HepG2 (cell line): ENCODE data around the gene ZNF740. TPM values are rescaled to one million over a fixed set of nuclear protein-coding genes. Genes with fewer than 3 reads are reported as not detected.
A peak's percentile ranks its signal among the peaks of the same experiment; 100 is the strongest.

Experiments
- ATAC-seq: fragments of 200-7000 bp; cut with Tn5 transposase; 3 replicates; pipeline ENCODE4 v1.9.1; 2020; ENCODE audit warnings: mild to moderate bottlenecking, moderate library complexity
- BruUV-seq: library from RNA; stranded (reverse); fragments of 400-500 nt; replicated peaks from 2 replicates; lab custom pipeline; 2021; lab: Mats Ljungman, UMichigan
- CTCF ChIA-PET: fragments of 300-600 bp; formaldehyde crosslinking; extraction: SDS; loops from one replicate; lab custom pipeline; 2021; ENCODE audit warnings: low total read pairs, inconsistent platforms, low intra/inter-chr PET ratio; lab: Yijun Ruan, JAX
- POLR2A ChIA-PET: fragments of 350-600 bp; sonication (Branson Sonifier 250); formaldehyde crosslinking; loops from one replicate; lab custom pipeline; 2020; ENCODE audit warnings: antibody characterized with exemption, inconsistent platforms; lab: Yijun Ruan, JAX
- DNase-seq: peaks from one replicate; pipeline ENCODE4 v3.0.0-alpha.2; 2015; ENCODE audit warnings: low spot score
- FAIRE-seq: peaks from 3 replicates; lab custom pipeline; 2011; peaks lifted over from hg19 to GRCh38; lab: Jason Lieb, UNC
- H2AFZ ChIP-seq: one replicate; pipeline ENCODE4 v1.6.1; 2011; ENCODE audit warnings: low read length, inconsistent platforms
- H3K27ac ChIP-seq: fragments of 300-600 bp; 3 replicates; pipeline ENCODE4 v1.8.0; 2011; ENCODE audit warnings: mixed run types, mild to moderate bottlenecking, mixed read lengths, low read length, inconsistent platforms; ENCODE audit not compliant: insufficient read depth; ENCODE audit errors: extremely low read length
- H3K27me3 ChIP-seq, 2 experiments: fragments of 200-600 bp in 1 of 2; 2 replicates in 1 of 2; 3 replicates in 1 of 2; pipeline versions ENCODE4 v1.6.0 to v1.8.0; 2011; ENCODE audit warnings: low read length in 2 of 2, mild to moderate bottlenecking in 2 of 2, moderate library complexity in 2 of 2, inconsistent platforms in 1 of 2; ENCODE audit not compliant: insufficient read depth in 2 of 2, control insufficient read depth in 1 of 2
- H3K36me3 ChIP-seq, 2 experiments: fragments of 200-600 bp in 1 of 2; replicated peaks in 1 of 2; 2 replicates in 1 of 2; 3 replicates in 1 of 2; pipeline versions ENCODE4 v1.5.1 to v1.8.0; 2011; ENCODE audit warnings: low read length in 2 of 2, inconsistent platforms in 1 of 2; ENCODE audit not compliant: insufficient read depth in 2 of 2, control insufficient read depth in 1 of 2
- H3K4me1 ChIP-seq: 2 replicates; pipeline ENCODE4 v1.5.1; 2012; ENCODE audit warnings: low read length, inconsistent platforms; ENCODE audit not compliant: insufficient read depth
- H3K4me2 ChIP-seq: 2 replicates; pipeline ENCODE4 v1.6.0; 2011; ENCODE audit warnings: low read depth, low read length, inconsistent platforms
- H3K4me3 ChIP-seq, 3 experiments: fragments of 200-600 bp in 1 of 3; sonication (generic), shearing (Covaris generic) in 1 of 3; replicated peaks in 1 of 3; 2 replicates each; pipeline ENCODE4 v1.5.1; 2011 to 2016; ENCODE audit warnings: low read length in 3 of 3, inconsistent platforms in 2 of 3, low read depth in 2 of 3, mild to moderate bottlenecking in 2 of 3, control low read depth in 1 of 3, mixed read lengths in 1 of 3; ENCODE audit not compliant: insufficient read depth in 1 of 3
- H3K79me2 ChIP-seq: one replicate; pipeline ENCODE4 v1.6.1; 2011; ENCODE audit warnings: low read length, inconsistent platforms; ENCODE audit not compliant: insufficient read depth
- H3K9ac ChIP-seq: 2 replicates; pipeline ENCODE4 v1.6.0; 2011; ENCODE audit warnings: mild to moderate bottlenecking, low read depth, low read length, inconsistent platforms; ENCODE audit not compliant: insufficient read depth
- H3K9me3 ChIP-seq: 2 replicates; pipeline ENCODE4 v1.5.1; 2012; ENCODE audit warnings: mild to moderate bottlenecking, low read length
- H4K20me1 ChIP-seq: 2 replicates; pipeline ENCODE4 v1.6.0; 2011; ENCODE audit warnings: inconsistent platforms, mild to moderate bottlenecking, low read length, moderate library complexity; ENCODE audit not compliant: insufficient read depth
- CBX2 ChIP-seq, 2 experiments: fragments of 200-600 bp in 1 of 2; sonication (generic); formaldehyde crosslinking in 1 of 2; IDR thresholded peaks; 2 replicates each; pipeline versions ENCODE4 v1.7.0 to v1.8.1; 2018 to 2022; ENCODE audit warnings: low read depth in 2 of 2, low read length in 1 of 2, mild to moderate bottlenecking in 1 of 2, missing genetic modification reagents in 1 of 2
- DPF2 ChIP-seq: sonication (generic); formaldehyde crosslinking; IDR thresholded peaks from 2 replicates; pipeline ENCODE4 v1.4.0; 2020; ENCODE audit warnings: mild to moderate bottlenecking, low read depth, missing genetic modification reagents, borderline replicate concordance
- GTF2F1 ChIP-seq: fragments of 150-350 bp; IDR thresholded peaks from 2 replicates; pipeline ENCODE4 v1.6.1; 2014; ENCODE audit warnings: low read length
- HOXA9 ChIP-seq: sonication (generic); formaldehyde crosslinking; IDR thresholded peaks from 2 replicates; pipeline ENCODE4 v1.8.1; 2022; ENCODE audit warnings: missing genetic modification reagents, mild to moderate bottlenecking, moderate library complexity, borderline replicate concordance
- KDM6A ChIP-seq: IDR thresholded peaks from 2 replicates; pipeline ENCODE4 v1.6.1; 2016; ENCODE audit warnings: low read depth
- MED8 ChIP-seq: sonication (generic); formaldehyde crosslinking; IDR thresholded peaks from 2 replicates; pipeline ENCODE4 v1.8.1; 2023; ENCODE audit warnings: mild to moderate bottlenecking, missing genetic modification reagents; ENCODE audit not compliant: insufficient replicate concordance
- POLR2A ChIP-seq, 2 experiments: IDR thresholded peaks; 2 replicates each; pipeline ENCODE4 v1.6.1; 2011; ENCODE audit warnings: low read depth in 2 of 2, low read length in 2 of 2, mild to moderate bottlenecking in 1 of 2, moderate library complexity in 1 of 2; ENCODE audit not compliant: insufficient read depth in 1 of 2
- RXRA ChIP-seq: sonication (generic); formaldehyde crosslinking; IDR thresholded peaks from 2 replicates; pipeline ENCODE4 v1.5.1; 2020; ENCODE audit warnings: missing genetic modification reagents
- ZBTB20 ChIP-seq: sonication (generic); formaldehyde crosslinking; IDR thresholded peaks from 2 replicates; pipeline ENCODE4 v1.8.1; 2023; ENCODE audit warnings: missing genetic modification reagents, low read depth, mild to moderate bottlenecking, borderline replicate concordance
- ZBTB3 ChIP-seq: sonication (generic); formaldehyde crosslinking; IDR thresholded peaks from 2 replicates; pipeline ENCODE4 v1.4.0; 2020; ENCODE audit warnings: low read depth, mild to moderate bottlenecking, moderate library complexity, missing genetic modification reagents, borderline replicate concordance
- ZSCAN21 ChIP-seq: sonication (generic); formaldehyde crosslinking; IDR thresholded peaks from 2 replicates; pipeline ENCODE4 v1.8.0; 2022; ENCODE audit warnings: mild to moderate bottlenecking, missing genetic modification reagents, moderate library complexity, borderline replicate concordance
- WGBS: methylation state at CpG from one replicate; pipeline ENCODE4 v1.1.6; 2017; ENCODE audit warnings: low lambda C conversion rate; 5-methylcytosine and 5-hydroxymethylcytosine counted together
- in situ Hi-C: cut with HindIII; loops from 2 replicates; pipeline ENCODE4 v1.10.0; 2017; ENCODE audit warnings: low pct_unique_long_range_greater_than_20kb; ENCODE audit not compliant: extremely low pct_ligation_motif_present
- intact Hi-C: fragments of 100-400 bp; cut with micrococcal nuclease; formaldehyde crosslinking; loops from one replicate; pipeline ENCODE4 v1.10.0; 2022; ENCODE audit not compliant: unreplicated experiment
- polyA plus RNA-seq, 8 experiments: library from polyadenylated mRNA; depleted of rRNA in 3 of 8; stranded (reverse) in 7 of 8; unstranded in 1 of 8; fragments of >200 nt; fragmentation: Illumina TruSeq in 4 of 8; extraction: Trizol in 4 of 8; gene quantifications; 2 replicates each; pipeline versions ENCODE4 v1.2.1 to v1.2.3, GENCODE V29; 2011 to 2016; ENCODE audit warnings: low read depth in 4 of 8, missing spikeins in 1 of 8, mixed read lengths in 1 of 8; ENCODE audit not compliant: insufficient read depth in 1 of 8
- total RNA-seq, 5 experiments: library from RNA; depleted of rRNA; stranded (reverse); fragments of >200 nt; fragmentation: Illumina TruSeq; extraction: Trizol; gene quantifications; 2 replicates each; pipeline ENCODE4 v1.2.3, GENCODE V29; 2016; ENCODE audit warnings: low read depth in 1 of 5
- TF ChIP-seq, protein P1 (sequence below): sonication (generic); formaldehyde crosslinking; IDR thresholded peaks from 2 replicates; pipeline ENCODE4 v1.4.0; 2020; ENCODE audit warnings: missing genetic modification reagents
- TF ChIP-seq, protein P2 (sequence below): IDR thresholded peaks from 2 replicates; pipeline ENCODE4 v1.6.1; 2016; ENCODE audit warnings: low read depth, missing genetic modification reagents, missing compliant biosample characterization
- TF ChIP-seq, protein P3 (sequence below): sonication (generic); formaldehyde crosslinking; IDR thresholded peaks from 2 replicates; pipeline ENCODE4 v1.4.0; 2020; ENCODE audit warnings: mild to moderate bottlenecking, missing genetic modification reagents

ZNF740 gene
- total and polyA plus RNA-seq, 2 of the 13 experiments (the other 11 are each of a cell fraction or from before 2014, with no cell fraction given), result 16.9 to 19.0 TPM

DNA sequence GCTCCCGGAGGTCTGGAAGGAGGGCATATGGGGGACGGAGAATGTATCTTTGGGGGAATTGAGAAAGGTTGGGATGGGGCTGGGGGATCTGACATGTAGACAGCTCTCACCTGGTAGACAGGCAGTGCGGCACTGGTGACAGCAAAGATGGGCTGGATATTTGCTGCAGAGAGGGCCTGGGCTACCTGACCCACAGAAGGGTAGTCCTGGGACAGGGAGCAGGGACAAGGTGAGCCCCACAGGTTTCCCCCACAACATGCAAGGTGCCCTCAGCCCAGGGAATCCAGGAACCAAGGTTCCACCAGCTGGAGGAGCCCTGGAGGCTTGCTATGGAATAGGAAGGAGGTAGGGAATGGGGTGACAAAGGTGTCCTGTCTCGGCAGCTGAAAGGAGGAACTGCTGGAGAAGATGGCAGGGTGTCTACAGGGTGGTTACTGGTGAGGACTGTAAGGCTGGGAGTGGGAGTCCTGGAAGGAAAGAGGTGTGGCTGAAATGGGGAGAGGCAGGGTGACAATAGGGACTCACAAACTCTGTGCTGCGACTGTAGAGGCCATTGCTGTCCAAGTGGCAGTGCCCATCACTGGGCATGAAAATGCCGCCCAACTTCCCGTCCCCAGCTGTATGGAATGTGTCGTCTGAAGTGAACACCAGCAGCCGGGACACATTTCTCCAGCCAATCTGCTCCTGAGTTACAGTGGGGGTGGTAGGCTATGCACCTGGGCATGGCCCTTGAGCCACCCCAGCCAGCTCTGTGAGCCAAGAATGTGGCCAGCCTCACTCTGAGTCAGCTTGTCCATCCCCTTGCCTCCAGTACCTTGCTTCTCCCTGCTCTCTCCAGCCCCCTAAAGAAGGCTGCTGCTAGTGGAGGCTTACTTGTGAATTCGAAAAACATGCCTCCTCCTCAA, 15.2 kb downstream of the ZNF740 start:
- FAIRE-seq, result no peak
- 70% methylated on average over 10 of the region's 10 CpGs for WGBS
- CTCF ChIA-PET, result no interaction called here
- TF ChIP-seq MED8 (CRISPR knock-in tag) (no peak), KDM6A (CRISPR knock-in tag) (no peak), RXRA (no peak), ZBTB3 (CRISPR knock-in tag) (no peak), ZBTB20 (no peak), ZSCAN21 (no peak), HOXA9 (CRISPR knock-in tag) (no peak), DPF2 (CRISPR knock-in tag) (no peak), GTF2F1 (no peak), POLR2A (IDR thresholded peaks at IDR 0.05; ENCODE audit: insufficient read depth in 1 of 2, low read depth in 2 of 2, low read length in 2 of 2) (peak in 1 of 2 experiments; percentile 18; a peak in 1 of 4 replicates), CBX2 (IDR thresholded peaks at IDR 0.05; ENCODE audit: low read depth, low read length) (no peak), CBX2 (CRISPR knock-in tag; IDR thresholded peaks at IDR 0.05; ENCODE audit: low read depth) (no peak)
- TF ChIP-seq, protein P1, sequence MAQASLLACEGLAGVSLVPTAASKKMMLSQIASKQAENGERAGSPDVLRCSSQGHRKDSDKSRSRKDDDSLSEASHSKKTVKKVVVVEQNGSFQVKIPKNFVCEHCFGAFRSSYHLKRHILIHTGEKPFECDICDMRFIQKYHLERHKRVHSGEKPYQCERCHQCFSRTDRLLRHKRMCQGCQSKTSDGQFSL, result no peak
- TF ChIP-seq, protein P2, sequence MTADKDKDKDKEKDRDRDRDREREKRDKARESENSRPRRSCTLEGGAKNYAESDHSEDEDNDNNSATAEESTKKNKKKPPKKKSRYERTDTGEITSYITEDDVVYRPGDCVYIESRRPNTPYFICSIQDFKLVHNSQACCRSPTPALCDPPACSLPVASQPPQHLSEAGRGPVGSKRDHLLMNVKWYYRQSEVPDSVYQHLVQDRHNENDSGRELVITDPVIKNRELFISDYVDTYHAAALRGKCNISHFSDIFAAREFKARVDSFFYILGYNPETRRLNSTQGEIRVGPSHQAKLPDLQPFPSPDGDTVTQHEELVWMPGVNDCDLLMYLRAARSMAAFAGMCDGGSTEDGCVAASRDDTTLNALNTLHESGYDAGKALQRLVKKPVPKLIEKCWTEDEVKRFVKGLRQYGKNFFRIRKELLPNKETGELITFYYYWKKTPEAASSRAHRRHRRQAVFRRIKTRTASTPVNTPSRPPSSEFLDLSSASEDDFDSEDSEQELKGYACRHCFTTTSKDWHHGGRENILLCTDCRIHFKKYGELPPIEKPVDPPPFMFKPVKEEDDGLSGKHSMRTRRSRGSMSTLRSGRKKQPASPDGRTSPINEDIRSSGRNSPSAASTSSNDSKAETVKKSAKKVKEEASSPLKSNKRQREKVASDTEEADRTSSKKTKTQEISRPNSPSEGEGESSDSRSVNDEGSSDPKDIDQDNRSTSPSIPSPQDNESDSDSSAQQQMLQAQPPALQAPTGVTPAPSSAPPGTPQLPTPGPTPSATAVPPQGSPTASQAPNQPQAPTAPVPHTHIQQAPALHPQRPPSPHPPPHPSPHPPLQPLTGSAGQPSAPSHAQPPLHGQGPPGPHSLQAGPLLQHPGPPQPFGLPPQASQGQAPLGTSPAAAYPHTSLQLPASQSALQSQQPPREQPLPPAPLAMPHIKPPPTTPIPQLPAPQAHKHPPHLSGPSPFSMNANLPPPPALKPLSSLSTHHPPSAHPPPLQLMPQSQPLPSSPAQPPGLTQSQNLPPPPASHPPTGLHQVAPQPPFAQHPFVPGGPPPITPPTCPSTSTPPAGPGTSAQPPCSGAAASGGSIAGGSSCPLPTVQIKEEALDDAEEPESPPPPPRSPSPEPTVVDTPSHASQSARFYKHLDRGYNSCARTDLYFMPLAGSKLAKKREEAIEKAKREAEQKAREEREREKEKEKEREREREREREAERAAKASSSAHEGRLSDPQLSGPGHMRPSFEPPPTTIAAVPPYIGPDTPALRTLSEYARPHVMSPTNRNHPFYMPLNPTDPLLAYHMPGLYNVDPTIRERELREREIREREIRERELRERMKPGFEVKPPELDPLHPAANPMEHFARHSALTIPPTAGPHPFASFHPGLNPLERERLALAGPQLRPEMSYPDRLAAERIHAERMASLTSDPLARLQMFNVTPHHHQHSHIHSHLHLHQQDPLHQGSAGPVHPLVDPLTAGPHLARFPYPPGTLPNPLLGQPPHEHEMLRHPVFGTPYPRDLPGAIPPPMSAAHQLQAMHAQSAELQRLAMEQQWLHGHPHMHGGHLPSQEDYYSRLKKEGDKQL (CRISPR knock-in tag), result no peak
- TF ChIP-seq, protein P3, sequence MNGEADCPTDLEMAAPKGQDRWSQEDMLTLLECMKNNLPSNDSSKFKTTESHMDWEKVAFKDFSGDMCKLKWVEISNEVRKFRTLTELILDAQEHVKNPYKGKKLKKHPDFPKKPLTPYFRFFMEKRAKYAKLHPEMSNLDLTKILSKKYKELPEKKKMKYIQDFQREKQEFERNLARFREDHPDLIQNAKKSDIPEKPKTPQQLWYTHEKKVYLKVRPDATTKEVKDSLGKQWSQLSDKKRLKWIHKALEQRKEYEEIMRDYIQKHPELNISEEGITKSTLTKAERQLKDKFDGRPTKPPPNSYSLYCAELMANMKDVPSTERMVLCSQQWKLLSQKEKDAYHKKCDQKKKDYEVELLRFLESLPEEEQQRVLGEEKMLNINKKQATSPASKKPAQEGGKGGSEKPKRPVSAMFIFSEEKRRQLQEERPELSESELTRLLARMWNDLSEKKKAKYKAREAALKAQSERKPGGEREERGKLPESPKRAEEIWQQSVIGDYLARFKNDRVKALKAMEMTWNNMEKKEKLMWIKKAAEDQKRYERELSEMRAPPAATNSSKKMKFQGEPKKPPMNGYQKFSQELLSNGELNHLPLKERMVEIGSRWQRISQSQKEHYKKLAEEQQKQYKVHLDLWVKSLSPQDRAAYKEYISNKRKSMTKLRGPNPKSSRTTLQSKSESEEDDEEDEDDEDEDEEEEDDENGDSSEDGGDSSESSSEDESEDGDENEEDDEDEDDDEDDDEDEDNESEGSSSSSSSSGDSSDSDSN (CRISPR knock-in tag), result 0 out of 2 replicates have a peak, but pooled peaks have one; percentile 19

More for the DNA sequence above, 15.2 kb downstream of the ZNF740 start:
- in situ Hi-C loops (no loop called here), intact Hi-C loops (loop anchor here (2.0 kb wide), 1 partner anchor 37 kb away; no protein-coding TSS in a partner anchor)
- Histone ChIP-seq H3K4me1 (peaks cover 42% of the 10 kb centered on the region), H3K9me3 (no peaks in the 10 kb centered on the region), H3K79me2 (no peaks in the 10 kb centered on the region), H3K4me2 (no peak overlapping the region), H3K27me3 (0 out of 5 replicates have a peak, but pooled peaks cover 0 to 2% of the 10 kb centered on the region in 2 experiments), H3K9ac (no peak overlapping the region), H3K27ac (no peak overlapping the region), H4K20me1 (peaks cover 2% of the 10 kb centered on the region; the same call in 1 of the 2 replicates), H2AFZ (no peak overlapping the region), H3K4me3 (no peak overlapping the region), H3K36me3 (no peaks in the 10 kb centered on the region; a peak in 2 of 5 replicates)
- POLR2A ChIA-PET, result interaction anchor here (0.7 to 1.6 kb wide), 7 partner anchors 13 to 130 kb away, joined by 3 to 5 read pairs (median 4); partner anchors contain the start of genes PFDN5 and SPRYD3
- no TSS peak for BruUV-seq
- no peak for DNase-seq
- ATAC-seq, result 0 out of 3 replicates have a peak, but pooled peaks have one; percentile 1
